HG03521 (cell line): ENCODE results near the gene ABHD2.
"Not testable (repeated sequence)": the region's sequence is repeated elsewhere in the genome, so short reads cannot be mapped to it uniquely, and the experiment has no call there.

Experiments
- ATAC-seq: cut with Tn5 transposase; IDR thresholded peaks from one replicate; pipeline ENCODE4 v1.9.1; 2021; ENCODE audit warnings: mild to moderate bottlenecking, moderate library complexity; ENCODE audit not compliant: unreplicated experiment

Gene ABHD2

GRCh38 chr15:89217031-89217430 lies 128.8 kb downstream of the ABHD2 start:
- ATAC-seq, result no peak

GRCh38 chr15:89217686-89218376 lies 129.6 kb downstream of the ABHD2 start:
- ATAC-seq, result no peak

- ATAC-seq, result no peak
These were observed 130.3 kb downstream of the ABHD2 start for GRCh38 chr15:89218531-89218930.

GRCh38 chr15:89221543-89221942 lies 133.3 kb downstream of the ABHD2 start, which contains the start of gene RLBP1:
RLBP1 (minus strand) TSS chr15:89221579; CDS start chr15:89218975, 2,604 bp downstream.
- ATAC-seq, result no peak

- ATAC-seq, result no peak
These were observed 137.3 kb downstream of the ABHD2 start for GRCh38 chr15:89225588-89225987.

GRCh38 chr15:89226359-89227221 lies 138.3 kb downstream of the ABHD2 start:
- ATAC-seq, result no peak

- ATAC-seq, result no peak
These were observed 139.2 kb downstream of the ABHD2 start for GRCh38 chr15:89227425-89227824.

- no peak for ATAC-seq
These were observed 142.0 kb downstream of the ABHD2 start for GRCh38 chr15:89230277-89230676.

GRCh38 chr15:89231832-89232231 lies 143.6 kb downstream of the ABHD2 start:
- ATAC-seq, result no peak

- not testable (repeated sequence) for ATAC-seq
These were observed 151.9 kb downstream of the ABHD2 start for GRCh38 chr15:89239883-89240810.

GRCh38 chr15:89243046-89243690 lies 154.9 kb downstream of the ABHD2 start:
- ATAC-seq, result no peak

GRCh38 chr15:89243691-89244573 lies 155.7 kb downstream of the ABHD2 start, which contains the start of gene FANCI:
FANCI (plus strand) TSS chr15:89243979; CDS start chr15:89247648, 3,669 bp downstream.
- ATAC-seq, result peak; percentile 88

GRCh38 chr15:89244574-89244903 lies 156.3 kb downstream of the ABHD2 start:
- ATAC-seq, result peak; percentile 3

- no peak for ATAC-seq
These were observed 159.2 kb downstream of the ABHD2 start for GRCh38 chr15:89247446-89247845.

GRCh38 chr15:89248584-89248983 lies 160.3 kb downstream of the ABHD2 start:
- no peak for ATAC-seq

GRCh38 chr15:89250142-89250541 lies 161.9 kb downstream of the ABHD2 start:
- ATAC-seq, result not testable (repeated sequence)
